Posterior vena cava (tissue), 2 donors: ENCODE data around the gene DACT3. TPM values are rescaled to one million over a fixed set of nuclear protein-coding genes. Genes with fewer than 3 reads are reported as not detected.
"Not testable (repeated sequence)": the region's sequence is repeated elsewhere in the genome, so short reads cannot be mapped to it uniquely, and the experiment has no call there.

Experiments
- DNase-seq: peaks from one replicate; pipeline ENCODE4 v3.0.0-alpha.2; 2020; ENCODE audit warnings: low spot score
- intact Hi-C, 2 donors: fragments of 100-400 bp; cut with DNase I; formaldehyde crosslinking; loops; one replicate each; pipeline versions ENCODE4 v1.14.1 to v1.14.2; 2022 to 2023
- total RNA-seq, 2 donors: library from RNA; stranded (reverse); fragmentation: NEBNext Ultra II Directional; extraction: Animal tissue kit (Norgen Biotek cat#: 25700); gene quantifications; one replicate each; pipeline ENCODE4 v1.2.1, GENCODE V29; 2021
- donor health status: DM: yes; HTN: yes; CAD: no.
- donor health status: DM: yes; HTN: yes; CAD: no.

Gene DACT3
- total RNA-seq, 2 donors from 2014 or later = 72.0 to 122 TPM

GRCh38 chr19:46639358-46640182, 21.4 kb downstream of the DACT3 start:
- peak; percentile 88 for DNase-seq
- intact Hi-C loops = no loop called here

GRCh38 chr19:46637224-46637623, 23.8 kb downstream of the DACT3 start:
- DNase-seq = no peak
- intact Hi-C loops = no loop called here

GRCh38 chr19:46635920-46636761, 24.8 kb downstream of the DACT3 start, which contains the start of gene GNG8:
Gene GNG8, minus strand, starts transcription at chr19:46636202. Its CDS starts 1,520 bp downstream, at chr19:46634682.
- DNase-seq = no peak
- intact Hi-C loops = no loop called here

DNA sequence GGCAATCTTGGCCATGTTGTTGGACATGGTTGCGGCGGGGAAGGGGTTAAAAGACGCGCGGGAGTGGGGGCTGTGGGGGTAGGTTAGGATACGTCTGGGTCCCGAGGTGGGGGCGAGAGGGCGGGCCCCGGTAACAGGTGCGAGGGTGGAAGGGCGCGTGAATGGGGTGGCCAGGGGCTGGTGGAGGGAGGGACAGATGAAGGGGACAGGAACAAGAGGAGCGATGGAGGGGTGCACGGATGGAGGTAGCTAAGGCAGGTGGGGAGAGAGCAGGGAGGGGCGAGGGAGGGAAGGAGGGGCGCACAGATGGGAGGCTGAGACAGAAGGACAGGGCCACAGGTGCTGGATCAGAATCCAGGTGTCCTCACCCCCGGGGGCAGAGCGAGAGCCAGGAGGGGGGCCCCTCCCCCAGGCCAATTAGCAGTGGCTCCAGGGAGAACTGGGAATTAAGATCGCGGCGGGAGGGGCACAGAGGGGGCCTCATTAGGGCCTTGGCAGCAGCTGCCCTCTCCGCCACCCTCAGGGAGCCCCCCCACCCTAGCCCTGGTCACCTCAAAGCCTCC, 26.2 kb downstream of the DACT3 start:
- intact Hi-C loops = no loop called here
- DNase-seq = no peak

- intact Hi-C loops = no loop called here
- DNase-seq = peak; percentile 96
Measured at GRCh38 chr19:46634045-46634655, 26.8 kb downstream of the DACT3 start.

DNA sequence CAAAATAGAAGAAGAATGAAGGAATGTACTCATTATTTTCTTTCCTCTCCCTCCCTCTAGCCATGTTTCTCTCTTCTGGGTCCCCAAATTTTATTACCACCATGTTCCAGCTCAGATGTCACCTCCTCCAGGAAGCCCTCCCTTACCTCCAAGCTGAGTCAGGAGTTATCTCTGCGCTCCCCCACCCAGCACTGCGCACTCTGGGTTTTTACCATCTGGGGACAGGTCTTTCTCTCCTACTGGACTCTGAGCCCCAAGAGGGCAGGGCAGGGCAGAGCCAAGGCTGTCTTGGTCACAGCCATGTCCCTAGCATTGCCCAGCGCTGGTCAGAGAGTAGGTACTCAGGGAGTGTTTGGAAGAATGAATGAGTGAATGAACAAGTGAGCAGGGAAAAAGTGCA, 27.9 kb downstream of the DACT3 start:
- intact Hi-C loops = no loop called here
- no peak for DNase-seq

- DNase-seq = no peak
- intact Hi-C loops = no loop called here
Measured at GRCh38 chr19:46631481-46631880, 29.5 kb downstream of the DACT3 start.

GRCh38 chr19:46630586-46631205, 30.3 kb downstream of the DACT3 start:
- DNase-seq = no peak
- intact Hi-C loops = no loop called here

DNA sequence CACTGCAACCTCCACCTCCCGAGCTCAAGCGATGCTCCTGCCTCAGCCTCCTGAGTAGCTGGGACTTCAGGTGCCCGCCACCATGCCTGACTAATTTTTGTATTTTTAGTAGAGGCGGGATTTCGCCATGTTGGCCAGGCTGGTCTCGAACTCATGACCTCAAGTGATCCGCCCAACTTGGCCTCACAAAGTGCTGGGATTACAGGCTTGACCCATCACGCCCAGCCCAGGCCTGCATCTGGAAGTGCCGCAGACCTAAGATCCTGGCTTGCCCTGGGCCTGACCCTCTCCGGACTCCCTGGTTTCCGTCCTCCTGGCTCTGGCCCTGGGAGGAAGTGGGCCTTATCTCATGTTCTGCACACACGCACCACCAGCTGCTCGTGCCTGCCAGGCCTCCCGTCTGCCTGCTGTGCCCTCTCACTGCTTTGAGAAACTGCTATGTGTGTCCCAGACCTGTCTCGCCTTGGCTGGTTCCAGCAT, 31.4 kb downstream of the DACT3 start:
- DNase-seq = no peak
- intact Hi-C loops = no loop called here

- intact Hi-C loops, DNase-seq: not testable (repeated sequence)
Measured at GRCh38 chr19:46628970-46629369, 32.0 kb downstream of the DACT3 start.

GRCh38 chr19:46626446-46626845, 34.5 kb downstream of the DACT3 start:
- intact Hi-C loops = no loop called here
- no peak for DNase-seq

DNA sequence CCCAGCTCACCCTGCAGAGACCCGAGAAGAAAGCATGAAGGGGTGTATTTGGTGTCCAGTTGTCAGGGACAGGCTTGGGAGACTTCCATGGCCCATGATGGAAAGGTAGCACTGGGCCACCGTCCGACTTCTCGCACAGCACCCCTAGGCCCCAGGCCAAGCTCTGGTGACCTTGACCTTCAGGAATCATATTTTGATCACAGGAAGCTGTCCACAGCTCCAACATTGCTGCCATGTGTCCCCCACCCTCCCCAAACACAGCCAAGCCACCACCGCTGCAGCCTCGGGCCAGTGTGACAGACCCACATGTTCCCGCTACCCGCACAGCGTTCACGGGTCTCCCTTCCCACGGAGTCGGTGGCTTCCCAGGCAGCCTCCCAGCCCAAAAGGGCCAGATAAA, 35.3 kb downstream of the DACT3 start:
- DNase-seq = no peak
- intact Hi-C loops = no loop called here

DNA sequence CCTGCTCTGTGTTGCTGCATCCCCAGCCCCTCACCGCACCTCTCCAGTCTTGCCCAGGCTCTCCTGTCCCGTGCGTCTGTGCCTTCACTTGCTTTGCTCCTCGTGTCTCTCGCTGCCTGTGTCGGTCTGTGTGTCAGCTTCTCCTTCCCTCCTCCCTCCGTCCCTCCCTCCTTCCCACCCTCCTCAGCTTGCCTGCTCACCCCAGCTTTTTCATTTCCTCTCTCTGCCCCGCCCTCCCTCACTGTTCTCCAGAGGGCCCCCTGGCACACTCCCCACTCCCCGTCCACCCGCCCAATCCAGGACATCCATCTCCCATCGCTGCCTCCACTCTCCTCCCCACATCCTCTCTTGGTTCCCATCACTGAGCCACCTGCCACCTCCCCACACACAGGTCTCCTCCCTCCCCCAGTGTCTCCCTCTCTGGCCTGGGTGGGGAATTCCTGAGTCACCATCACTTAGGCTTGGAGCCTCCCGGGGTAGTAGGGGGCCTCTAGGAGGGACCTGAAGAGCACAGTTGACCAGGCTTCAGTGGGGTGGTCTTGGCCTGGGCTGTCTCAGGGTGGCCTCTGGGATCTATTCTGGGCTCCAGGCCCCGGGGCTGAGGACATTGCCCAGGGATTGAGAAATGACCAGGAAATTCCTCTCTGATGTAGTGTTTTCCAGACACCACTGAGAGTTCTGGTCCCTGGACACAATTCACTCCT, 35.9 kb downstream of the DACT3 start, which contains the start of gene PTGIR:
TSS of gene PTGIR (minus strand) at position 132 of the 704 bp plus-strand sequence. CDS start 864 bp downstream, outside the sequence.
- DNase-seq = peak; percentile 96
- intact Hi-C loops = no loop called here

- no peak for DNase-seq
- intact Hi-C loops = no loop called here
Measured at GRCh38 chr19:46623915-46624502, 37.0 kb downstream of the DACT3 start.

GRCh38 chr19:46622118-46622446, 38.9 kb downstream of the DACT3 start:
- DNase-seq = no peak
- intact Hi-C loops = no loop called here

GRCh38 chr19:46621191-46622117, 39.5 kb downstream of the DACT3 start:
- no peak for DNase-seq
- intact Hi-C loops = no loop called here

GRCh38 chr19:46620716-46621115, 40.3 kb downstream of the DACT3 start:
- intact Hi-C loops = no loop called here

More at GRCh38 chr19:46620716-46621115, 40.3 kb downstream of the DACT3 start:
- no peak for DNase-seq
